Astrocyte (in vitro differentiated cells and primary cell): ENCODE results near the gene GRIK5. TPM values are rescaled to one million over a fixed set of nuclear protein-coding genes. Genes with fewer than 3 reads are reported as not detected.

Source experiments
- DNase-seq: peaks from one replicate; pipeline ENCODE4 v3.0.0-alpha.2; 2010; ENCODE audit warnings: low read depth
- FAIRE-seq: peaks from 2 replicates; lab custom pipeline; 2011; peaks lifted over from hg19 to GRCh38; lab: Jason Lieb, UNC
- H2AFZ ChIP-seq: 2 replicates; pipeline ENCODE4 v1.6.0; 2012; ENCODE audit warnings: low read depth, low read length, inconsistent platforms
- H3K27ac ChIP-seq: 2 replicates; pipeline ENCODE4 v1.5.1; 2011; ENCODE audit warnings: low read depth, low read length, inconsistent platforms
- H3K27me3 ChIP-seq: 2 replicates; pipeline ENCODE4 v1.6.0; 2011; ENCODE audit warnings: low read length, inconsistent platforms; ENCODE audit not compliant: insufficient read depth
- H3K36me3 ChIP-seq: 2 replicates; pipeline ENCODE4 v1.5.1; 2011; ENCODE audit warnings: low read length, inconsistent platforms; ENCODE audit not compliant: insufficient read depth
- H3K4me1 ChIP-seq: 2 replicates; pipeline ENCODE4 v1.5.1; 2011; ENCODE audit warnings: low read length, inconsistent platforms; ENCODE audit not compliant: insufficient read depth
- H3K4me2 ChIP-seq: 2 replicates; pipeline ENCODE4 v1.6.0; 2012; ENCODE audit warnings: low read length, inconsistent platforms
- H3K4me3 ChIP-seq: 2 replicates; pipeline ENCODE4 v1.5.1; 2011; ENCODE audit warnings: low read depth, mild to moderate bottlenecking, low read length, inconsistent platforms; ENCODE audit not compliant: insufficient read depth
- H3K79me2 ChIP-seq: 2 replicates; pipeline ENCODE4 v1.6.0; 2012; ENCODE audit warnings: mild to moderate bottlenecking, low read length, inconsistent platforms; ENCODE audit not compliant: insufficient read depth
- H3K9ac ChIP-seq: 2 replicates; pipeline ENCODE4 v1.6.0; 2012; ENCODE audit warnings: mild to moderate bottlenecking, low read length, inconsistent platforms
- H3K9me3 ChIP-seq: 2 replicates; pipeline ENCODE4 v1.5.1; 2012; ENCODE audit warnings: low read depth, mild to moderate bottlenecking, low read length, inconsistent platforms; ENCODE audit not compliant: insufficient read depth
- H4K20me1 ChIP-seq: 2 replicates; pipeline ENCODE4 v1.6.0; 2012; ENCODE audit warnings: low read length, inconsistent platforms; ENCODE audit not compliant: insufficient read depth
- H3K27ac Mint-ChIP-seq: one replicate; pipeline ENCODE4 v1.8.0; 2021; ENCODE audit warnings: mild to moderate bottlenecking, mixed read lengths; ENCODE audit not compliant: unreplicated experiment
- H3K27me3 Mint-ChIP-seq: one replicate; pipeline ENCODE4 v1.8.0; 2021; ENCODE audit warnings: low read depth, mixed read lengths; ENCODE audit not compliant: unreplicated experiment
- H3K36me3 Mint-ChIP-seq: one replicate; pipeline ENCODE4 v1.8.0; 2021; ENCODE audit warnings: low read depth, mixed read lengths; ENCODE audit not compliant: unreplicated experiment
- H3K4me1 Mint-ChIP-seq: one replicate; pipeline ENCODE4 v1.8.0; 2021; ENCODE audit warnings: low read depth, mixed read lengths; ENCODE audit not compliant: unreplicated experiment
- H3K4me3 Mint-ChIP-seq: one replicate; pipeline ENCODE4 v1.8.0; 2021; ENCODE audit warnings: mild to moderate bottlenecking, moderate library complexity, mixed read lengths; ENCODE audit not compliant: unreplicated experiment
- H3K9me3 Mint-ChIP-seq: one replicate; pipeline ENCODE4 v1.8.0; 2021; ENCODE audit warnings: mild to moderate bottlenecking, mixed read lengths; ENCODE audit not compliant: unreplicated experiment
- CTCF ChIP-seq: IDR thresholded peaks from 2 replicates; pipeline ENCODE4 v1.5.1; 2011; ENCODE audit warnings: low read depth, mild to moderate bottlenecking, inconsistent platforms, low read length, moderate library complexity; ENCODE audit not compliant: insufficient read depth
- EZH2 ChIP-seq: IDR thresholded peaks from 2 replicates; pipeline ENCODE4 v1.6.1; 2012; ENCODE audit warnings: mild to moderate bottlenecking, low read length, inconsistent platforms; ENCODE audit not compliant: insufficient read depth
- total RNA-seq: library from RNA; stranded (reverse); gene quantifications from 2 replicates; pipeline ENCODE4 v1.2.1, GENCODE V29; 2021

Gene GRIK5
- total RNA-seq, 1 donor from 2014 or later: 9.2 TPM

- Mint-ChIP-seq H3K27me3 (peaks cover 14% of the 10 kb centered on the region), H3K27ac (no peak overlapping the region), H3K36me3 (peaks cover 7% of the 10 kb centered on the region), H3K4me1 (no peaks in the 10 kb centered on the region), H3K4me3 (no peak overlapping the region), H3K9me3 (no peaks in the 10 kb centered on the region)
- Histone ChIP-seq H3K9ac (no peak overlapping the region), H3K4me2 (no peak overlapping the region), H3K27ac (no peak overlapping the region), H3K4me3 (no peak overlapping the region), H3K27me3 (peaks cover 21% of the 10 kb centered on the region), H3K79me2 (no peaks in the 10 kb centered on the region), H4K20me1 (peaks cover 18% of the 10 kb centered on the region), H3K9me3 (no peaks in the 10 kb centered on the region), H2AFZ (no peak overlapping the region), H3K36me3 (no peaks in the 10 kb centered on the region), H3K4me1 (no peaks in the 10 kb centered on the region)
- TF ChIP-seq CTCF (no peak), EZH2 (no peak)
- DNase-seq: no peak
- FAIRE-seq: no peak
Observed at GRCh38 chr19:42065511-42065910, 4.5 kb downstream of the GRIK5 start.

- no peak for FAIRE-seq
- H3K4me1 ChIP-seq: no peaks in the 10 kb centered on the region
- H3K27me3 ChIP-seq: peaks cover 21% of the 10 kb centered on the region
- H3K4me1 Mint-ChIP-seq: no peaks in the 10 kb centered on the region
- H3K4me3 ChIP-seq: no peak overlapping the region
- peaks cover 18% of the 10 kb centered on the region for H4K20me1 ChIP-seq
- H2AFZ ChIP-seq: no peak overlapping the region
- H3K9ac ChIP-seq: no peak overlapping the region
- no peak overlapping the region for H3K27ac ChIP-seq
- H3K36me3 ChIP-seq: no peaks in the 10 kb centered on the region
- no peak overlapping the region for H3K4me3 Mint-ChIP-seq
- no peaks in the 10 kb centered on the region for H3K9me3 ChIP-seq
- TF ChIP-seq CTCF (no peak), EZH2 (no peak)
- peaks cover 14% of the 10 kb centered on the region for H3K27me3 Mint-ChIP-seq
- DNase-seq: no peak
- H3K27ac Mint-ChIP-seq: no peak overlapping the region
- no peaks in the 10 kb centered on the region for H3K9me3 Mint-ChIP-seq
- no peak overlapping the region for H3K4me2 ChIP-seq
- H3K79me2 ChIP-seq: no peaks in the 10 kb centered on the region
- H3K36me3 Mint-ChIP-seq: peaks cover 7% of the 10 kb centered on the region
Observed at GRCh38 chr19:42065051-42065450, 5.0 kb downstream of the GRIK5 start.

- Mint-ChIP-seq H3K4me3 (no peak overlapping the region), H3K27ac (no peak overlapping the region), H3K36me3 (peaks cover 7% of the 10 kb centered on the region), H3K27me3 (peaks cover 17% of the 10 kb centered on the region), H3K4me1 (no peaks in the 10 kb centered on the region), H3K9me3 (no peaks in the 10 kb centered on the region)
- Histone ChIP-seq H3K27ac (no peak overlapping the region), H3K9me3 (no peaks in the 10 kb centered on the region), H3K27me3 (peaks cover 21% of the 10 kb centered on the region), H3K36me3 (no peaks in the 10 kb centered on the region), H3K4me3 (no peak overlapping the region), H3K9ac (no peak overlapping the region), H4K20me1 (peaks cover 18% of the 10 kb centered on the region), H3K79me2 (no peaks in the 10 kb centered on the region), H3K4me2 (no peak overlapping the region), H3K4me1 (no peaks in the 10 kb centered on the region), H2AFZ (no peak overlapping the region)
- no peak for DNase-seq
- FAIRE-seq: no peak
- TF ChIP-seq EZH2: no peak
- no peak for TF ChIP-seq CTCF
Observed at GRCh38 chr19:42064432-42064831, 5.6 kb downstream of the GRIK5 start.
